ENCODE measurements around the gene LRRFIP2. TPM values are rescaled to one million over a fixed set of nuclear protein-coding genes. Genes with fewer than 3 reads are reported as not detected.
"Not testable (repeated sequence)": the region's sequence is repeated elsewhere in the genome, so short reads cannot be mapped to it uniquely, and the experiment has no call there.

Gene LRRFIP2
- total and polyA plus RNA-seq, 4 donors = 45.7 to 74.3 (median 67.1) TPM

GRCh38 chr3:37154668-37155314 is 19.6 kb downstream of the LRRFIP2 start:
- no peak for DNase-seq (ENCODE audit: low read depth in 4 of 6, low spot score in 6 of 6)
- WGBS (ENCODE audit: insufficient coverage) = no CpG with 5 or more reads among the region's 2 CpGs
- H3K9me3 ChIP-seq (ENCODE audit: control insufficient read depth, insufficient read depth, low read length) = no peaks in the 10 kb centered on the region
- H3K27ac ChIP-seq (ENCODE audit: low read depth, low read length) = no peak overlapping the region
- no peaks in the 10 kb centered on the region for H3K36me3 ChIP-seq (ENCODE audit: control insufficient read depth, insufficient read depth, low read length)
- no peaks in the 10 kb centered on the region for H3K4me1 ChIP-seq (ENCODE audit: control insufficient read depth, insufficient read depth, low read length)
- H3K27me3 ChIP-seq (ENCODE audit: control insufficient read depth, insufficient read depth, low read length) = no peaks in the 10 kb centered on the region
- no peak overlapping the region for H3K4me3 ChIP-seq (ENCODE audit: low read depth, low read length)

- Histone ChIP-seq H3K27ac (ENCODE audit: low read depth, low read length) (no peak overlapping the region), H3K4me1 (ENCODE audit: control insufficient read depth, insufficient read depth, low read length) (no peaks in the 10 kb centered on the region)
Observed at GRCh38 chr3:37150621-37151020, 23.8 kb downstream of the LRRFIP2 start.

DNA sequence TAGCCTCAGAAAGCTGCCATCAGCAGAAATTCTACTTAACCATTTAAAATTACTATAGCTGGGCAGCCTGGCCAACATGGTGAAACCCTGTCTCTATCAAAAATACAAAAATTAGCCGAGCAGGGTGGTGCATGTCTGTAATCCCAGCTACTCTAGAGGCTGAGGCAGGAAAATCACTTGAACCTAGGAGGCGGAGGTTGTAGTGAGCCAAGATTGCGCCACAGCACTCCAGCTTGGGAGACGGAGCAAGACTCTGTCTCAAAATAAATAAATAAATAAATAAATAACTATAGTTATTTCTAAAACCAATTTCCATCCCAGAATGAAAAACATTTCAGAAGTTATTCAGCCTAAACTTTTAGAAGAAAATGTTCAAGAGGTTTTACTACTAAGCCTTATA is 25.1 kb downstream of the LRRFIP2 start:
- no CpG with 5 or more reads among the region's 4 CpGs for WGBS (ENCODE audit: insufficient coverage)
- Histone ChIP-seq H3K27me3 (ENCODE audit: control insufficient read depth, insufficient read depth, low read length) (no peaks in the 10 kb centered on the region), H3K9me3 (ENCODE audit: control insufficient read depth, insufficient read depth, low read length) (no peaks in the 10 kb centered on the region), H3K27ac (ENCODE audit: low read depth, low read length) (no peak overlapping the region), H3K36me3 (ENCODE audit: control insufficient read depth, insufficient read depth, low read length) (no peaks in the 10 kb centered on the region), H3K4me1 (ENCODE audit: control insufficient read depth, insufficient read depth, low read length) (no peaks in the 10 kb centered on the region), H3K4me3 (ENCODE audit: low read depth, low read length) (no peak overlapping the region)
- no peak for DNase-seq (ENCODE audit: low read depth in 4 of 6, low spot score in 6 of 6)

More at GRCh38 chr3:37150621-37151020, 23.8 kb downstream of the LRRFIP2 start:
- Histone ChIP-seq H3K27me3 (ENCODE audit: control insufficient read depth, insufficient read depth, low read length) (no peaks in the 10 kb centered on the region), H3K9me3 (ENCODE audit: control insufficient read depth, insufficient read depth, low read length) (no peaks in the 10 kb centered on the region), H3K36me3 (ENCODE audit: control insufficient read depth, insufficient read depth, low read length) (no peaks in the 10 kb centered on the region), H3K4me3 (ENCODE audit: low read depth, low read length) (no peak overlapping the region)
- no CpG with 5 or more reads among the region's 1 CpG for WGBS (ENCODE audit: insufficient coverage)
- DNase-seq (ENCODE audit: low read depth in 4 of 6, low spot score in 6 of 6) = no peak

DNA sequence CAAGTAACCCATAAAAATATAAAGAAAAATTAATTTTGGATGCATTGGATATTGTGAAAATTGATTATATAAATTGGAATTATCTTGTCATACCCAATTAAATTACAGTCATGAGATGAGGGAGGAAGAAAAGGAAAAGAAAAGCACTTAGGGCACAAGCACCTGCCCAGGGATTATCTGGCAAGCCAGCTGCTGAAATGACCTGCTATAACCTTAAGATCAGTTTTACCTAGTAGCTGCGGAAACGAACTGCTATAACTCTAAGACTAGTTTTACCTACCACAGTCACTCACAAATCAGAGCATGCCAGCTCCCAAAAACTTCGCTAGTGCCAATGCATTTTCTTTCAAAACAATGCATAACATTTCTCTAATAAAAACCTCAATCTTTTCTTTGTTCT is 26.2 kb downstream of the LRRFIP2 start:
- no peaks in the 10 kb centered on the region for H3K36me3 ChIP-seq (ENCODE audit: control insufficient read depth, insufficient read depth, low read length)
- DNase-seq (ENCODE audit: low read depth in 4 of 6, low spot score in 6 of 6) = no peak
- H3K27me3 ChIP-seq (ENCODE audit: control insufficient read depth, insufficient read depth, low read length) = no peaks in the 10 kb centered on the region
- 92% methylated on average over 3 of the region's 3 CpGs for WGBS (ENCODE audit: insufficient coverage)
- no peaks in the 10 kb centered on the region for H3K9me3 ChIP-seq (ENCODE audit: control insufficient read depth, insufficient read depth, low read length)
- no peaks in the 10 kb centered on the region for H3K4me1 ChIP-seq (ENCODE audit: control insufficient read depth, insufficient read depth, low read length)
- H3K4me3 ChIP-seq (ENCODE audit: low read depth, low read length) = no peak overlapping the region
- no peak overlapping the region for H3K27ac ChIP-seq (ENCODE audit: low read depth, low read length)

GRCh38 chr3:37147666-37148065 is 26.7 kb downstream of the LRRFIP2 start:
- no peak for DNase-seq (ENCODE audit: low read depth in 4 of 6, low spot score in 6 of 6)
- H3K4me1 ChIP-seq (ENCODE audit: control insufficient read depth, insufficient read depth, low read length) = no peaks in the 10 kb centered on the region
- whole genome bisulfite sequencing (ENCODE audit: insufficient coverage) = 100% methylated on average over 1 of the region's 4 CpGs
- no peaks in the 10 kb centered on the region for H3K36me3 ChIP-seq (ENCODE audit: control insufficient read depth, insufficient read depth, low read length)
- no peak overlapping the region for H3K27ac ChIP-seq (ENCODE audit: low read depth, low read length)
- H3K9me3 ChIP-seq (ENCODE audit: control insufficient read depth, insufficient read depth, low read length) = no peaks in the 10 kb centered on the region
- H3K4me3 ChIP-seq (ENCODE audit: low read depth, low read length) = no peak overlapping the region
- no peaks in the 10 kb centered on the region for H3K27me3 ChIP-seq (ENCODE audit: control insufficient read depth, insufficient read depth, low read length)

DNA sequence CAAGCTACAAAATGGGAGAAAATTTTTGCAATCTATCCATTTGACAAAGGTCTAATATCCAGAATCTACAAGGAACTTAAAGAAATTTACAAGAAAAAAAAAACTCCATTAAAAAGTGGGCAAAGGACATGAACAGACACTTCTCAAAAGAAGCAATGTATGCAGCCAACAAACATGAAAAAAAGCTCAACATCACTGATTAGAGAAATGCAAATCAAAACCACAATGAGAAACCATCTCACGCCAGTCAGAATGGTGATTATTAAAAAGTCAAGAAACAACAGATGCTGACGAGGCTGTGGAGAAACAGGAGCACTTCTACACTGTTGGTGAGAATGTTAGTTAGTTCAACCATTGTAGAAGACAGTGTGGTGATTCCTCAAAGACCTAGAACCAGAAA is 27.5 kb downstream of the LRRFIP2 start:
- not testable (repeated sequence) for H3K27ac ChIP-seq (ENCODE audit: low read depth, low read length); H3K9me3 ChIP-seq (ENCODE audit: control insufficient read depth, insufficient read depth, low read length); H3K4me3 ChIP-seq (ENCODE audit: low read depth, low read length); H3K4me1 ChIP-seq (ENCODE audit: control insufficient read depth, insufficient read depth, low read length); H3K27me3 ChIP-seq (ENCODE audit: control insufficient read depth, insufficient read depth, low read length); H3K36me3 ChIP-seq (ENCODE audit: control insufficient read depth, insufficient read depth, low read length); DNase-seq (ENCODE audit: low read depth in 4 of 6, low spot score in 6 of 6)
- no CpG with 5 or more reads among the region's 2 CpGs for WGBS (ENCODE audit: insufficient coverage)

DNA sequence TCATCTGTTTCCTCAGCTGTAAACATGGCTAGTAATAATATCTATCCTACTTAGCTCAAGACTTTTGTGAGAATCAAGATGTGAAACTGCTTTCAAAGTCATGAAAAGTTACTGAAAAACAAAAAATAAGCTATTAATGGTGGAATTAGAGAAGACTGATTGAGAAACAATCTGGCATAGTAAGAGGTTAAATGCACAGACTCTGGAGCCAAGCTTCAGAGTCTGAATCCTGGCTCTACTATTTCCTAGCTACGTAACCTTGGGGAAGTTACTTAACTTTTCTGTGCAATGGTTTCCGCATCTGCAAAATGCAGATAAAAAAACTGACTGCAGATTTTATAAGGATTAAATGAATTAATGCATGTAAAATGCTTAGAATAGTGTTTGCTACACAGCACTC is 28.8 kb downstream of the LRRFIP2 start:
- no peak overlapping the region for H3K4me3 ChIP-seq (ENCODE audit: low read depth, low read length)
- no peaks in the 10 kb centered on the region for H3K4me1 ChIP-seq (ENCODE audit: control insufficient read depth, insufficient read depth, low read length)
- no CpG with 5 or more reads among the region's 2 CpGs for WGBS (ENCODE audit: insufficient coverage)
- H3K36me3 ChIP-seq (ENCODE audit: control insufficient read depth, insufficient read depth, low read length) = peaks cover 4% of the 10 kb centered on the region
- DNase-seq (ENCODE audit: low read depth in 4 of 6, low spot score in 6 of 6) = no peak
- H3K27me3 ChIP-seq (ENCODE audit: control insufficient read depth, insufficient read depth, low read length) = no peaks in the 10 kb centered on the region
- H3K9me3 ChIP-seq (ENCODE audit: control insufficient read depth, insufficient read depth, low read length) = no peaks in the 10 kb centered on the region
- no peak overlapping the region for H3K27ac ChIP-seq (ENCODE audit: low read depth, low read length)

DNA sequence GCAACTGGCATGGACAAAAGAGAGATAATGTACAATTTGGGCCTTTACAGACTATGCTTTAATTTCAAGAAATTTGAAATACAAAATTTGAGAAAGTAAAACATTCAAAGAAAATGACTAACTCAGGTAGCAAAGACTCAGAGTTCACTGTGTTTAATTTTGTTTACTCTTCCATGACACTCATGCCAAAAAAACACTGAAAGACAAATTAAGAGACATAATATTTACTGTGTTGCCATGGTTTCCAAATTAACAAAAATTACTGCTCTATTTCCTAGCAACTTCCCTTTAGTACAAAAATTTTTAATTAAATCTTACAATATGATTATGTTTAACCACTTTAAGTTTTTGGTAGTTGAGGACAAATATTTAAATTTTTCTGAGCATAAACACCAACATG is 29.6 kb downstream of the LRRFIP2 start:
- Histone ChIP-seq H3K4me1 (ENCODE audit: control insufficient read depth, insufficient read depth, low read length) (no peaks in the 10 kb centered on the region), H3K36me3 (ENCODE audit: control insufficient read depth, insufficient read depth, low read length) (peaks cover 4% of the 10 kb centered on the region), H3K27me3 (ENCODE audit: control insufficient read depth, insufficient read depth, low read length) (no peaks in the 10 kb centered on the region), H3K27ac (ENCODE audit: low read depth, low read length) (no peak overlapping the region), H3K4me3 (ENCODE audit: low read depth, low read length) (no peak overlapping the region), H3K9me3 (ENCODE audit: control insufficient read depth, insufficient read depth, low read length) (no peaks in the 10 kb centered on the region)
- no peak for DNase-seq (ENCODE audit: low read depth in 4 of 6, low spot score in 6 of 6)

- no peaks in the 10 kb centered on the region for H3K27me3 ChIP-seq (ENCODE audit: control insufficient read depth, insufficient read depth, low read length)
- no peaks in the 10 kb centered on the region for H3K9me3 ChIP-seq (ENCODE audit: control insufficient read depth, insufficient read depth, low read length)
- H3K36me3 ChIP-seq (ENCODE audit: control insufficient read depth, insufficient read depth, low read length) = peaks cover 4% of the 10 kb centered on the region
- DNase-seq (ENCODE audit: low read depth in 4 of 6, low spot score in 6 of 6) = no peak
- WGBS (ENCODE audit: insufficient coverage) = 98% methylated on average over 7 of the region's 9 CpGs
- H3K4me1 ChIP-seq (ENCODE audit: control insufficient read depth, insufficient read depth, low read length) = no peaks in the 10 kb centered on the region
- no peak overlapping the region for H3K27ac ChIP-seq (ENCODE audit: low read depth, low read length)
- H3K4me3 ChIP-seq (ENCODE audit: low read depth, low read length) = no peak overlapping the region
Observed at GRCh38 chr3:37143821-37144220, 30.6 kb downstream of the LRRFIP2 start.

DNA sequence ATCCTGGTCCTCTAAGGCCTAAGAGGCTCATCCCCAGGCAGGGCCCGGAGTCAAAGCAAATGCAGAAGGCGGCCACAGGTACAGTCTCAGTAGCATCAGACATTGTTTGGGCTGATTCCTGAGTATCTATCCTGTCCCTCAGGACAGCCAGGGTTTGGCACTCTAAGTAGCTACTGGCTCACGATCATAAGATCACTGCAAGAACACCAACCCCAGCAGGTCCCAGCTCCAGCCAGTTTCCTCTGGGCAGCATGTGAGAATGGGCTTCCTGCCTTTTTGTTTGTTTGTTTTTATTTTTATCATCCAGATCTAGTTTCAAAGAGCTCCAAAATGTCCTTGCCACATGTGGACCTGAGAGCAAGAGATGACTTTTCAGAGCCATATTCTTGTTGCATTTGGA is 32.7 kb downstream of the LRRFIP2 start:
- Histone ChIP-seq H3K4me1 (ENCODE audit: control insufficient read depth, insufficient read depth, low read length) (no peaks in the 10 kb centered on the region), H3K36me3 (ENCODE audit: control insufficient read depth, insufficient read depth, low read length) (peaks cover 4% of the 10 kb centered on the region), H3K4me3 (ENCODE audit: low read depth, low read length) (no peak overlapping the region), H3K27me3 (ENCODE audit: control insufficient read depth, insufficient read depth, low read length) (no peaks in the 10 kb centered on the region), H3K9me3 (ENCODE audit: control insufficient read depth, insufficient read depth, low read length) (no peaks in the 10 kb centered on the region), H3K27ac (ENCODE audit: low read depth, low read length) (no peak overlapping the region)
- 100% methylated on average over 2 of the region's 3 CpGs for WGBS (ENCODE audit: insufficient coverage)
- peak in 1 of 6 donors; percentile 2 for DNase-seq (ENCODE audit: low read depth in 4 of 6, low spot score in 6 of 6)
